ENCODE results near the gene S1PR1. TPM values are rescaled to one million over a fixed set of nuclear protein-coding genes. Genes with fewer than 3 reads are reported as not detected.

S1PR1 gene
- total RNA-seq, 1 donor from 2014 or later: 23.5 TPM

DNA sequence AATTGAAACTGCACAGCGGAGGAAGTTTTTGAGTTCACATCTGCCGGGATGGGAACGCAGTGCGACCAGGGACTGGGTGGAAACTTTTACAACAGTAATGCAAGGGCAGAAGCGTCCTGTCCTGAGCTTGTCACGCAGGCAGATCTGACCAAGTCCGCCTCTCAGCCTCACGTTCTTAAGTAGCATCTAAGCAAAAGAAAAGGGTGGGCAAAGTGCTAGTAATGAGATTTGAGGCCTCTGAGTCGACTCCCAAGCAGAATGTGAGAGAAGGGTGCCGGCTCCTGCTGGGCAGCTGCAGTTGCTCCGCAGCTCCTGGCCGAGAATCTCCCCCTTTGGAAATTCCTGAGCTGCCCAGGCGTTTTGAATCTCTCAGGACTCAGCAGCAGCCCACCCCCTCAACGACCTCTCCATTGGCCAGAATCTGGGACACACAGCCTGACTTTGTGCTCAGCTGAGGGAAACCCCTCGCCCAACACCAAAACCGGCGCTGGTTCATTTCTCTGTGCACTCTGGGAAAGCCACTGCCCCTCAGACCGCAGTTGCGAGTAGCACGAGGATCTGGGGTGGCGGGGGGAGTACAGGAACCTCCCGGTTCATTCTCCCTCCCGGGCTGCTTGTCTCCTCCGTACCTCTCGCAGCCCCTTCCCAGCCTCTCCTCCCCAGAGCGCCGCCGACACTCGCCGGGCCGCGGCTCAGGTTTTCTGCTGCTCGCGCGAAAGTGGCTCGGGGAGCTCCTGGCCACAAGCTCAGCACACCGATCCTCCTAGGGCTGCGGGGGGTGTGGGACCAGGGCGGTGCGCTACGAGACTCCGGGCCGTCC lies 913 bp upstream of the S1PR1 start:
- no peak for TF ChIP-seq CTCF (IDR thresholded peaks at IDR 0.05; ENCODE audit: unreplicated experiment)
- Mint-ChIP-seq H3K27me3 (ENCODE audit: low read depth) (peaks cover 3% of the 10 kb centered on the region), H3K36me3 (peaks cover 16% of the 10 kb centered on the region), H3K27ac (peak overlapping the region; percentile 97), H3K4me3 (peak overlapping the region; percentile 87), H3K9me3 (peaks cover 8% of the 10 kb centered on the region), H3K4me1 (peaks cover 35% of the 10 kb centered on the region)
- DNase-seq (ENCODE audit: low spot score in 2 of 2, unreplicated experiment in 2 of 2): peak; percentile 46 to 72

DNA sequence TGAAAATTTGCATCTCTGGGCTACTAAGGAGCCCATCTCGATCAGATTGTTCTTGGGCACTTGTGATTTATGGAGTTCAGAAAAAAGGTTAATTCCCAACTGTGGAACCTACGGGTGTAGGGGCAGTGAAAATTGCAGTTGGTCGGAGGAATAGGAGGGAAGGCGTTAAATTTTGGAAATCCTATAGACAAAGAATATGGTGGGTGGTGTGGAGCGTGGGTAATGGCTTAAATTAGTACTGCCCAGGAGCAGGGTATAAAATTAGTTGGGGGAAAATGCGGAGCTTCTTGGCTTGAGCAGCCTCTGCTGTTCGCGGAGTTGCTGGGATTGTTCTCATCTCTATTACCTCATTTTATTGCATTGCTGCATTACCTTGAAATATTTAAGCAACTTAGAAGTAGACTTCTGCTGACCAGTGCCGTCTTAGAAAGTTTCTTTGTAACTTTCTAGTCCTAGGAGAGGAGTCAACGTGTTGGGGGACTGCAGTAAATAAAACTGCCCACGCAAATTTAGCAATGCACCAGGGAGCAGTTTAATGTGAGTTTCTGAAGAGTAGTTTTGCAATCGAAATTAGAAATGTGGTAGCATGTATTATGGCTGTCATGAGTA lies 514 bp downstream of the S1PR1 start:
- H3K27me3 Mint-ChIP-seq (ENCODE audit: low read depth): no peaks in the 10 kb centered on the region

GRCh38 chr1:101238031-101238628 lies 1.3 kb downstream of the S1PR1 start:
- TF ChIP-seq CTCF (IDR thresholded peaks at IDR 0.05; ENCODE audit: unreplicated experiment): no peak
- Mint-ChIP-seq H3K4me3 (peak overlapping the region; percentile 87), H3K27ac (peak overlapping the region; percentile 75), H3K36me3 (peaks cover 26% of the 10 kb centered on the region), H3K27me3 (ENCODE audit: low read depth) (no peaks in the 10 kb centered on the region), H3K9me3 (no peaks in the 10 kb centered on the region), H3K4me1 (peaks cover 47% of the 10 kb centered on the region)
- no peak for DNase-seq (ENCODE audit: low spot score in 2 of 2, unreplicated experiment in 2 of 2)

More for the DNA sequence above, 514 bp downstream of the S1PR1 start:
- peaks cover 43% of the 10 kb centered on the region for H3K4me1 Mint-ChIP-seq
- H3K27ac Mint-ChIP-seq: peak overlapping the region; percentile 97
- TF ChIP-seq CTCF (IDR thresholded peaks at IDR 0.05; ENCODE audit: unreplicated experiment): no peak
- H3K4me3 Mint-ChIP-seq: peak overlapping the region; percentile 87
- no peaks in the 10 kb centered on the region for H3K9me3 Mint-ChIP-seq
- no peak for DNase-seq (ENCODE audit: low spot score in 2 of 2, unreplicated experiment in 2 of 2)
- H3K36me3 Mint-ChIP-seq: peaks cover 22% of the 10 kb centered on the region

GRCh38 chr1:101238681-101239094 lies 1.9 kb downstream of the S1PR1 start:
- H3K4me3 Mint-ChIP-seq: peak overlapping the region; percentile 87
- H3K27me3 Mint-ChIP-seq (ENCODE audit: low read depth): no peaks in the 10 kb centered on the region
- peak; percentile 59 to 89 for DNase-seq (ENCODE audit: low spot score in 2 of 2, unreplicated experiment in 2 of 2)
- no peaks in the 10 kb centered on the region for H3K9me3 Mint-ChIP-seq
- peak; percentile 91 for TF ChIP-seq CTCF (IDR thresholded peaks at IDR 0.05; ENCODE audit: unreplicated experiment)
- H3K36me3 Mint-ChIP-seq: peaks cover 30% of the 10 kb centered on the region
- H3K27ac Mint-ChIP-seq: peak overlapping the region; percentile 94
- peaks cover 47% of the 10 kb centered on the region for H3K4me1 Mint-ChIP-seq

DNA sequence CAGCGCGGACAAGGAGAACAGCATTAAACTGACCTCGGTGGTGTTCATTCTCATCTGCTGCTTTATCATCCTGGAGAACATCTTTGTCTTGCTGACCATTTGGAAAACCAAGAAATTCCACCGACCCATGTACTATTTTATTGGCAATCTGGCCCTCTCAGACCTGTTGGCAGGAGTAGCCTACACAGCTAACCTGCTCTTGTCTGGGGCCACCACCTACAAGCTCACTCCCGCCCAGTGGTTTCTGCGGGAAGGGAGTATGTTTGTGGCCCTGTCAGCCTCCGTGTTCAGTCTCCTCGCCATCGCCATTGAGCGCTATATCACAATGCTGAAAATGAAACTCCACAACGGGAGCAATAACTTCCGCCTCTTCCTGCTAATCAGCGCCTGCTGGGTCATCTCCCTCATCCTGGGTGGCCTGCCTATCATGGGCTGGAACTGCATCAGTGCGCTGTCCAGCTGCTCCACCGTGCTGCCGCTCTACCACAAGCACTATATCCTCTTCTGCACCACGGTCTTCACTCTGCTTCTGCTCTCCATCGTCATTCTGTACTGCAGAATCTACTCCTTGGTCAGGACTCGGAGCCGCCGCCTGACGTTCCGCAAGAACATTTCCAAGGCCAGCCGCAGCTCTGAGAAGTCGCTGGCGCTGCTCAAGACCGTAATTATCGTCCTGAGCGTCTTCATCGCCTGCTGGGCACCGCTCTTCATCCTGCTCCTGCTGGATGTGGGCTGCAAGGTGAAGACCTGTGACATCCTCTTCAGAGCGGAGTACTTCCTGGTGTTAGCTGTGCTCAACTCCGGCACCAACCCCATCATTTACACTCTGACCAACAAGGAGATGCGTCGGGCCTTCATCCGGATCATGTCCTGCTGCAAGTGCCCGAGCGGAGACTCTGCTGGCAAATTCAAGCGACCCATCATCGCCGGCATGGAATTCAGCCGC lies 2.5 kb downstream of the S1PR1 start:
- Mint-ChIP-seq H3K27me3 (ENCODE audit: low read depth) (no peaks in the 10 kb centered on the region), H3K36me3 (peaks cover 31% of the 10 kb centered on the region), H3K27ac (no peak overlapping the region), H3K4me3 (peak overlapping the region; percentile 87), H3K4me1 (peaks cover 47% of the 10 kb centered on the region), H3K9me3 (no peaks in the 10 kb centered on the region)
- no peak for DNase-seq (ENCODE audit: low spot score in 2 of 2, unreplicated experiment in 2 of 2)
- peak; percentile 20 for TF ChIP-seq CTCF (IDR thresholded peaks at IDR 0.05; ENCODE audit: unreplicated experiment)
